ENCODE data around the gene CPB2.

DNA sequence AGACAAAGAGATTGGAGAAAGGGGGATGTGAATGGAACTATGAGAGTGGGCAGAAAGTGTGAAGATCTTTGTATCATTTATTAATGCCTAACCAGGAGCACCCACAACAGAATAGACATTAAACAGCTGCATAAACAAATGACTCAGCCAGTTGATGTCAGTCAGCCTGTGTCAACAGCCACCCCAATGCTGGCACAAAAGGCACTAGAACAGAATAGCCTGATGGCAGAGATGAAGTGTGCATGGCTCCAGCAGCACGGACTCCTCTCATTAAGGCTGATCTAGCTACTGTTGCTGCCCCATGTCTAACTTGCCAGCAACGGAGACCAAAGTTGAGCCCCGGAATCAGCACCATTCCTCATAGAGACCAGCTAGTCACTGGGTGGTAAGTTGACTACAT, 7.8 kb downstream of the CPB2 start:
- TF ChIP-seq, protein P1, sequence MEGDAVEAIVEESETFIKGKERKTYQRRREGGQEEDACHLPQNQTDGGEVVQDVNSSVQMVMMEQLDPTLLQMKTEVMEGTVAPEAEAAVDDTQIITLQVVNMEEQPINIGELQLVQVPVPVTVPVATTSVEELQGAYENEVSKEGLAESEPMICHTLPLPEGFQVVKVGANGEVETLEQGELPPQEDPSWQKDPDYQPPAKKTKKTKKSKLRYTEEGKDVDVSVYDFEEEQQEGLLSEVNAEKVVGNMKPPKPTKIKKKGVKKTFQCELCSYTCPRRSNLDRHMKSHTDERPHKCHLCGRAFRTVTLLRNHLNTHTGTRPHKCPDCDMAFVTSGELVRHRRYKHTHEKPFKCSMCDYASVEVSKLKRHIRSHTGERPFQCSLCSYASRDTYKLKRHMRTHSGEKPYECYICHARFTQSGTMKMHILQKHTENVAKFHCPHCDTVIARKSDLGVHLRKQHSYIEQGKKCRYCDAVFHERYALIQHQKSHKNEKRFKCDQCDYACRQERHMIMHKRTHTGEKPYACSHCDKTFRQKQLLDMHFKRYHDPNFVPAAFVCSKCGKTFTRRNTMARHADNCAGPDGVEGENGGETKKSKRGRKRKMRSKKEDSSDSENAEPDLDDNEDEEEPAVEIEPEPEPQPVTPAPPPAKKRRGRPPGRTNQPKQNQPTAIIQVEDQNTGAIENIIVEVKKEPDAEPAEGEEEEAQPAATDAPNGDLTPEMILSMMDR (IDR thresholded peaks at IDR 0.05; ENCODE audit: low read depth, low read length, missing input control) = no peak
- peak; percentile 67 for TF ChIP-seq TAF1 (conservative IDR thresholded peaks at IDR 0.05)
- TF ChIP-seq YY1 (IDR thresholded peaks at IDR 0.05) = peak; percentile 70
- peak; percentile 11 for TF ChIP-seq SP1 (IDR thresholded peaks at IDR 0.05)
- TF ChIP-seq, protein P2, sequence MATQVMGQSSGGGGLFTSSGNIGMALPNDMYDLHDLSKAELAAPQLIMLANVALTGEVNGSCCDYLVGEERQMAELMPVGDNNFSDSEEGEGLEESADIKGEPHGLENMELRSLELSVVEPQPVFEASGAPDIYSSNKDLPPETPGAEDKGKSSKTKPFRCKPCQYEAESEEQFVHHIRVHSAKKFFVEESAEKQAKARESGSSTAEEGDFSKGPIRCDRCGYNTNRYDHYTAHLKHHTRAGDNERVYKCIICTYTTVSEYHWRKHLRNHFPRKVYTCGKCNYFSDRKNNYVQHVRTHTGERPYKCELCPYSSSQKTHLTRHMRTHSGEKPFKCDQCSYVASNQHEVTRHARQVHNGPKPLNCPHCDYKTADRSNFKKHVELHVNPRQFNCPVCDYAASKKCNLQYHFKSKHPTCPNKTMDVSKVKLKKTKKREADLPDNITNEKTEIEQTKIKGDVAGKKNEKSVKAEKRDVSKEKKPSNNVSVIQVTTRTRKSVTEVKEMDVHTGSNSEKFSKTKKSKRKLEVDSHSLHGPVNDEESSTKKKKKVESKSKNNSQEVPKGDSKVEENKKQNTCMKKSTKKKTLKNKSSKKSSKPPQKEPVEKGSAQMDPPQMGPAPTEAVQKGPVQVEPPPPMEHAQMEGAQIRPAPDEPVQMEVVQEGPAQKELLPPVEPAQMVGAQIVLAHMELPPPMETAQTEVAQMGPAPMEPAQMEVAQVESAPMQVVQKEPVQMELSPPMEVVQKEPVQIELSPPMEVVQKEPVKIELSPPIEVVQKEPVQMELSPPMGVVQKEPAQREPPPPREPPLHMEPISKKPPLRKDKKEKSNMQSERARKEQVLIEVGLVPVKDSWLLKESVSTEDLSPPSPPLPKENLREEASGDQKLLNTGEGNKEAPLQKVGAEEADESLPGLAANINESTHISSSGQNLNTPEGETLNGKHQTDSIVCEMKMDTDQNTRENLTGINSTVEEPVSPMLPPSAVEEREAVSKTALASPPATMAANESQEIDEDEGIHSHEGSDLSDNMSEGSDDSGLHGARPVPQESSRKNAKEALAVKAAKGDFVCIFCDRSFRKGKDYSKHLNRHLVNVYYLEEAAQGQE (IDR thresholded peaks at IDR 0.05) = peak; percentile 90
- TF ChIP-seq, protein P3, sequence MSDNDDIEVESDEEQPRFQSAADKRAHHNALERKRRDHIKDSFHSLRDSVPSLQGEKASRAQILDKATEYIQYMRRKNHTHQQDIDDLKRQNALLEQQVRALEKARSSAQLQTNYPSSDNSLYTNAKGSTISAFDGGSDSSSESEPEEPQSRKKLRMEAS (IDR thresholded peaks at IDR 0.05) = no peak
- TF ChIP-seq RAD21 (IDR thresholded peaks at IDR 0.05) = peak in 1 of 2 donors; percentile 5
- TF ChIP-seq, protein P4, sequence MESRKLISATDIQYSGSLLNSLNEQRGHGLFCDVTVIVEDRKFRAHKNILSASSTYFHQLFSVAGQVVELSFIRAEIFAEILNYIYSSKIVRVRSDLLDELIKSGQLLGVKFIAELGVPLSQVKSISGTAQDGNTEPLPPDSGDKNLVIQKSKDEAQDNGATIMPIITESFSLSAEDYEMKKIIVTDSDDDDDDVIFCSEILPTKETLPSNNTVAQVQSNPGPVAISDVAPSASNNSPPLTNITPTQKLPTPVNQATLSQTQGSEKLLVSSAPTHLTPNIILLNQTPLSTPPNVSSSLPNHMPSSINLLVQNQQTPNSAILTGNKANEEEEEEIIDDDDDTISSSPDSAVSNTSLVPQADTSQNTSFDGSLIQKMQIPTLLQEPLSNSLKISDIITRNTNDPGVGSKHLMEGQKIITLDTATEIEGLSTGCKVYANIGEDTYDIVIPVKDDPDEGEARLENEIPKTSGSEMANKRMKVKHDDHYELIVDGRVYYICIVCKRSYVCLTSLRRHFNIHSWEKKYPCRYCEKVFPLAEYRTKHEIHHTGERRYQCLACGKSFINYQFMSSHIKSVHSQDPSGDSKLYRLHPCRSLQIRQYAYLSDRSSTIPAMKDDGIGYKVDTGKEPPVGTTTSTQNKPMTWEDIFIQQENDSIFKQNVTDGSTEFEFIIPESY (IDR thresholded peaks at IDR 0.05) = no peak
- TF ChIP-seq JUND (IDR thresholded peaks at IDR 0.05) = peak; percentile 75 to 97

Measured in liver (tissue), 3 donors.